ENCODE data around the gene APOBEC3C. TPM values are rescaled to one million over a fixed set of nuclear protein-coding genes. Genes with fewer than 3 reads are reported as not detected.
"Not testable (repeated sequence)": the region's sequence is repeated elsewhere in the genome, so short reads cannot be mapped to it uniquely, and the experiment has no call there.

Gene APOBEC3C
- total RNA-seq, 1 donor from 2014 or later, result 13.3 TPM

GRCh38 chr22:39020021-39020651 is 6.1 kb downstream of the APOBEC3C start:
- DNase-seq (ENCODE audit: low spot score), result not testable (repeated sequence)

GRCh38 chr22:39021552-39022250 is 7.6 kb downstream of the APOBEC3C start:
- DNase-seq (ENCODE audit: low spot score), result no peak

- DNase-seq (ENCODE audit: low spot score), result no peak
Observed at GRCh38 chr22:39024519-39025308, 10.7 kb downstream of the APOBEC3C start.

GRCh38 chr22:39026509-39027150 is 12.6 kb downstream of the APOBEC3C start:
- no peak for DNase-seq (ENCODE audit: low spot score)

GRCh38 chr22:39027717-39028116 is 13.7 kb downstream of the APOBEC3C start:
- DNase-seq (ENCODE audit: low spot score), result no peak

GRCh38 chr22:39028281-39028680 is 14.2 kb downstream of the APOBEC3C start:
- no peak for DNase-seq (ENCODE audit: low spot score)

- DNase-seq (ENCODE audit: low spot score), result no peak
Observed at GRCh38 chr22:39029227-39029626, 15.2 kb downstream of the APOBEC3C start.

- DNase-seq (ENCODE audit: low spot score), result no peak
Observed at GRCh38 chr22:39030705-39031104, 16.6 kb downstream of the APOBEC3C start.

GRCh38 chr22:39031434-39032295 is 17.6 kb downstream of the APOBEC3C start:
- not testable (repeated sequence) for DNase-seq (ENCODE audit: low spot score)

GRCh38 chr22:39037071-39037470 is 23.0 kb downstream of the APOBEC3C start:
- not testable (repeated sequence) for DNase-seq (ENCODE audit: low spot score)

- no peak for DNase-seq (ENCODE audit: low spot score)
Observed at GRCh38 chr22:39039306-39040126, 25.5 kb downstream of the APOBEC3C start.

- not testable (repeated sequence) for DNase-seq (ENCODE audit: low spot score)
Observed at GRCh38 chr22:39040155-39040537, 26.1 kb downstream of the APOBEC3C start.

GRCh38 chr22:39040538-39041296 is 26.7 kb downstream of the APOBEC3C start, which contains the start of gene APOBEC3F:
Gene APOBEC3F (plus strand): TSS chr22:39040864. CDS start chr22:39040961, 97 bp downstream.
- not testable (repeated sequence) for DNase-seq (ENCODE audit: low spot score)

- DNase-seq (ENCODE audit: low spot score), result no peak
Observed at GRCh38 chr22:39041908-39042307, 27.9 kb downstream of the APOBEC3C start.

- DNase-seq (ENCODE audit: low spot score), result not testable (repeated sequence)
Observed at GRCh38 chr22:39043063-39043462, 29.0 kb downstream of the APOBEC3C start.

- not testable (repeated sequence) for DNase-seq (ENCODE audit: low spot score)
Observed at GRCh38 chr22:39045136-39045535, 31.1 kb downstream of the APOBEC3C start.

- DNase-seq (ENCODE audit: low spot score), result not testable (repeated sequence)
Observed at GRCh38 chr22:39049486-39049885, 35.4 kb downstream of the APOBEC3C start.

- not testable (repeated sequence) for DNase-seq (ENCODE audit: low spot score)
Observed at GRCh38 chr22:39051844-39052495, 37.9 kb downstream of the APOBEC3C start.
